NCI-H128 (cell line): ENCODE measurements around the gene MRPS24.
"Not testable (repeated sequence)": the region's sequence is repeated elsewhere in the genome, so short reads cannot be mapped to it uniquely, and the experiment has no call there.

Experiments
- DNase-seq: peaks from one replicate; lab custom pipeline; 2025; ENCODE audit not compliant: unreplicated experiment; lab: John Stamatoyannopoulos, UW

The MRPS24 gene

GRCh38 chr7:43843296-43843695, 26.0 kb downstream of the MRPS24 start:
- DNase-seq, result no peak

GRCh38 chr7:43838201-43838658, 31.1 kb downstream of the MRPS24 start:
- DNase-seq, result no peak

- no peak for DNase-seq
Observed at GRCh38 chr7:43834463-43835251, 34.7 kb downstream of the MRPS24 start.

- not testable (repeated sequence) for DNase-seq
Observed at GRCh38 chr7:43830917-43831316, 38.4 kb downstream of the MRPS24 start.

- no peak for DNase-seq
Observed at GRCh38 chr7:43825391-43825808, 43.9 kb downstream of the MRPS24 start.

- no peak for DNase-seq
Observed at GRCh38 chr7:43824963-43825362, 44.4 kb downstream of the MRPS24 start.

GRCh38 chr7:43824513-43824912, 44.8 kb downstream of the MRPS24 start:
- not testable (repeated sequence) for DNase-seq

GRCh38 chr7:43823941-43824340, 45.4 kb downstream of the MRPS24 start:
- no peak for DNase-seq

- DNase-seq, result not testable (repeated sequence)
Observed at GRCh38 chr7:43823425-43823824, 45.9 kb downstream of the MRPS24 start.
